AG04450 (cell line): ENCODE measurements around the gene KRTAP5-1. TPM values are rescaled to one million over a fixed set of nuclear protein-coding genes. Genes with fewer than 3 reads are reported as not detected.

ENCODE experiments used
- CTCF ChIA-PET: fragments of 300-600, 350-600 bp; formaldehyde crosslinking; extraction: SDS; loops from one replicate; lab custom pipeline; 2022; ENCODE audit warnings: antibody characterized with exemption, inconsistent platforms; lab: Charles Lee
- POLR2A ChIA-PET: fragments of 350-600 bp; formaldehyde crosslinking; extraction: SDS; loops from one replicate; lab custom pipeline; 2021; ENCODE audit warnings: antibody characterized with exemption, inconsistent platforms; lab: Yijun Ruan, JAX
- DNase-seq: peaks from one replicate; pipeline ENCODE4 v3.0.0-alpha.2; 2011; ENCODE audit warnings: low read depth, low spot score
- H3K27ac ChIP-seq: one replicate; pipeline ENCODE4 v1.5.1; 2012; ENCODE audit warnings: low read depth, low read length, control low read depth
- H3K27me3 ChIP-seq: one replicate; pipeline ENCODE4 v1.6.0; 2012; ENCODE audit warnings: low read length; ENCODE audit not compliant: control insufficient read depth, insufficient read depth
- H3K4me3 ChIP-seq: 2 replicates; pipeline ENCODE4 v1.5.1; 2011; ENCODE audit warnings: mild to moderate bottlenecking, low read depth, low read length, control low read depth
- H3K9me3 ChIP-seq: 2 replicates; pipeline ENCODE4 v1.5.1; 2012; ENCODE audit warnings: low read length; ENCODE audit not compliant: control insufficient read depth, insufficient read depth
- CTCF ChIP-seq: IDR thresholded peaks from 2 replicates; pipeline ENCODE4 v1.5.1; 2011; ENCODE audit warnings: low read depth, low read length, control low read depth, inconsistent platforms
- polyA plus RNA-seq: library from polyadenylated mRNA; depleted of rRNA; stranded (reverse); fragments of >200 nt; gene quantifications from 2 replicates; pipeline ENCODE4 v1.2.3, GENCODE V29; 2011

Gene KRTAP5-1
- polyA plus RNA-seq, 1 experiment, result not detected

GRCh38 chr11:1559111-1559951 lies 25.8 kb downstream of the KRTAP5-1 start:
- Histone ChIP-seq H3K27ac (peak overlapping the region; percentile 85), H3K9me3 (no peaks in the 10 kb centered on the region; the same call in 1 of the 2 replicates), H3K27me3 (no peaks in the 10 kb centered on the region), H3K4me3 (no peak overlapping the region)
- POLR2A ChIA-PET, result no interaction called here
- TF ChIP-seq CTCF, result no peak
- no peak for DNase-seq
- CTCF ChIA-PET, result interaction anchor here (0.8 to 2.2 kb wide), 5 partner anchors 12 to 135 kb away, joined by 3 to 14 read pairs (median 3); no protein-coding TSS in a partner anchor

GRCh38 chr11:1558775-1559110 lies 26.3 kb downstream of the KRTAP5-1 start:
- H3K4me3 ChIP-seq, result no peak overlapping the region
- peak overlapping the region; percentile 85 for H3K27ac ChIP-seq
- no peaks in the 10 kb centered on the region for H3K27me3 ChIP-seq
- ChIA-PET POLR2A (interaction anchor here (0.6 to 0.9 kb wide), 2 partner anchors 11 to 151 kb away, joined by 4 to 6 read pairs; no protein-coding TSS in a partner anchor), CTCF (interaction anchor here (1.4 to 2.4 kb wide), 4 partner anchors 12 to 135 kb away, joined by 3 to 14 read pairs (median 4); no protein-coding TSS in a partner anchor)
- TF ChIP-seq CTCF, result no peak
- H3K9me3 ChIP-seq, result no peaks in the 10 kb centered on the region; the same call in 1 of the 2 replicates
- DNase-seq, result no peak

- H3K9me3 ChIP-seq, result no peaks in the 10 kb centered on the region; the same call in 1 of the 2 replicates
- H3K27ac ChIP-seq, result peak overlapping the region; percentile 85
- DNase-seq, result peak; percentile 62
- H3K4me3 ChIP-seq, result no peak overlapping the region
- no peak for TF ChIP-seq CTCF
- CTCF ChIA-PET, result interaction anchor here (0.6 to 2.4 kb wide), 5 partner anchors 12 to 441 kb away, joined by 3 to 14 read pairs (median 5); no protein-coding TSS in a partner anchor
- POLR2A ChIA-PET, result interaction anchor here (0.6 to 1.2 kb wide), 3 partner anchors 11 to 152 kb away, joined by 3 to 6 read pairs (median 4); no protein-coding TSS in a partner anchor
- H3K27me3 ChIP-seq, result no peaks in the 10 kb centered on the region
These were observed 26.9 kb downstream of the KRTAP5-1 start for GRCh38 chr11:1557904-1558774.

- no peak for DNase-seq
- ChIA-PET POLR2A (interaction anchor here (1.2 kb wide), 1 partner anchor 16 kb away, joined by 3 read pairs; no protein-coding TSS in a partner anchor), CTCF (interaction anchor here (0.6 to 2.4 kb wide), 5 partner anchors 11 to 441 kb away, joined by 3 to 14 read pairs (median 5); no protein-coding TSS in a partner anchor)
- no peaks in the 10 kb centered on the region for H3K27me3 ChIP-seq
- TF ChIP-seq CTCF, result no peak
- H3K9me3 ChIP-seq, result no peaks in the 10 kb centered on the region; the same call in 1 of the 2 replicates
- H3K4me3 ChIP-seq, result no peak overlapping the region
- peak overlapping the region; percentile 85 for H3K27ac ChIP-seq
These were observed 27.8 kb downstream of the KRTAP5-1 start for GRCh38 chr11:1557051-1557884.
